MM.1S (cell line): ENCODE results near the gene PPIF.
"Not testable (repeated sequence)": the region's sequence is repeated elsewhere in the genome, so short reads cannot be mapped to it uniquely, and the experiment has no call there.

Experiments
- DNase-seq: peaks from one replicate; pipeline ENCODE4 v3.0.0-alpha.2; 2015
- H2AFZ ChIP-seq: fragments of 300-600 bp; sonication (generic); 2 replicates; pipeline ENCODE4 v1.6.0; 2016; ENCODE audit warnings: antibody characterized with exemption, low read length
- H3F3A ChIP-seq: fragments of 300-600 bp; sonication (generic); 2 replicates; pipeline ENCODE4 v1.6.1; 2016; ENCODE audit warnings: mild to moderate bottlenecking, antibody characterized with exemption, low read length, moderate library complexity, mixed read lengths; ENCODE audit not compliant: insufficient read depth
- H3K27ac ChIP-seq: fragments of 300-600 bp; sonication (generic); 2 replicates; pipeline ENCODE4 v1.5.1; 2016; ENCODE audit warnings: mild to moderate bottlenecking, low read length
- H3K27me3 ChIP-seq: fragments of 300-600 bp; sonication (generic); replicated peaks from 2 replicates; pipeline ENCODE4 v1.6.0; 2016; ENCODE audit warnings: low read length; ENCODE audit not compliant: insufficient read depth
- H3K36me3 ChIP-seq: fragments of 300-600 bp; sonication (generic); replicated peaks from 2 replicates; pipeline ENCODE4 v1.6.1; 2016; ENCODE audit warnings: mild to moderate bottlenecking, low read length, mixed read lengths; ENCODE audit not compliant: insufficient read depth
- H3K4me1 ChIP-seq: fragments of 300-600 bp; sonication (generic); 2 replicates; pipeline ENCODE4 v1.6.1; 2016; ENCODE audit warnings: low read length, mixed read lengths
- H3K4me2 ChIP-seq: fragments of 300-600 bp; sonication (generic); 2 replicates; pipeline ENCODE4 v1.6.0; 2016; ENCODE audit warnings: low read depth, low read length
- H3K4me3 ChIP-seq: fragments of 300-600 bp; sonication (generic); 2 replicates; pipeline ENCODE4 v1.5.1; 2016; ENCODE audit warnings: low read length, mixed read lengths
- H3K79me2 ChIP-seq: fragments of 300-600 bp; sonication (generic); 2 replicates; pipeline ENCODE4 v1.6.1; 2016; ENCODE audit warnings: mixed run types, low read length, mixed read lengths
- H3K9ac ChIP-seq: fragments of 300-600 bp; sonication (generic); 2 replicates; pipeline ENCODE4 v1.6.1; 2016; ENCODE audit warnings: low read length, mixed read lengths
- H3K9me2 ChIP-seq: fragments of 300-600 bp; sonication (generic); replicated peaks from 2 replicates; pipeline ENCODE4 v1.6.1; 2016; ENCODE audit warnings: mild to moderate bottlenecking, low read length, mixed read lengths; ENCODE audit not compliant: insufficient read depth
- H3K9me3 ChIP-seq: fragments of 300-600 bp; sonication (generic); replicated peaks from 2 replicates; pipeline ENCODE4 v1.6.1; 2016; ENCODE audit warnings: mild to moderate bottlenecking, low read length, mixed read lengths; ENCODE audit not compliant: insufficient read depth
- H4K20me1 ChIP-seq: fragments of 300-600 bp; sonication (generic); 2 replicates; pipeline ENCODE4 v1.6.1; 2016; ENCODE audit warnings: mild to moderate bottlenecking, low read length, moderate library complexity, mixed read lengths; ENCODE audit not compliant: insufficient read depth
- EZH2 ChIP-seq: fragments of 300-600 bp; sonication (generic); optimal IDR thresholded peaks from 2 replicates; pipeline ENCODE3; 2017; ENCODE audit warnings: low read depth, mild to moderate bottlenecking, antibody characterized with exemption, low read length, mixed read lengths
- EZH2phosphoT487 ChIP-seq: fragments of 300-600 bp; sonication (generic); IDR thresholded peaks from 2 replicates; pipeline ENCODE4 v1.6.1; 2018; ENCODE audit warnings: antibody characterized with exemption, low read length
- TF ChIP-seq, protein P1 (sequence below): fragments of 300-600 bp; sonication (generic); IDR thresholded peaks from 2 replicates; pipeline ENCODE4 v1.5.1; 2016; ENCODE audit warnings: antibody characterized with exemption, low read length, mixed read lengths

Gene PPIF

DNA sequence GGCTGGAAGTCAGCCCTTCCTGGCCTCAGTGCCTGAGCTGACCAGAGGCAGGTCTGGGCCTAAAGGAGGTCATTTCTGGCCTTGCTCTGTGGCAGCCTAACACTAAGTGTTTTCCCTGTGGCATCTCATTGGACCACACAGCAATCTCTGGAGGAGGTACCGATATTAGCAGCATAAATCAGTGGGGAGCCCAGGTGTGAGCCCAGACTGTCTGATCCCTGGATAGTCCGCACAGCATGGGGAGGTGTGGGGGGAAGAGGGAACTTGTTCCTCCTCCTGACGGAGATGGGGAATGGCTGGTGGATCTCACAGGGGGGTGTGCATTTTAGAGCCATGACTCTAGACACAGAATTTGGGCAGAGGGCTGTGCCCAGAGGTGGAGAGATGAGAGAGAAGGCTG, 11.0 kb upstream of the PPIF start:
- H3K4me1 ChIP-seq, result peaks cover 6% of the 10 kb centered on the region
- H3K36me3 ChIP-seq, result no peaks in the 10 kb centered on the region
- H3K27ac ChIP-seq, result no peak overlapping the region
- H3K9me3 ChIP-seq, result no peaks in the 10 kb centered on the region
- H2AFZ ChIP-seq, result no peak overlapping the region
- H3K79me2 ChIP-seq, result no peaks in the 10 kb centered on the region
- TF ChIP-seq EZH2phosphoT487 (no peak), EZH2 (no peak)
- TF ChIP-seq, protein P1, sequence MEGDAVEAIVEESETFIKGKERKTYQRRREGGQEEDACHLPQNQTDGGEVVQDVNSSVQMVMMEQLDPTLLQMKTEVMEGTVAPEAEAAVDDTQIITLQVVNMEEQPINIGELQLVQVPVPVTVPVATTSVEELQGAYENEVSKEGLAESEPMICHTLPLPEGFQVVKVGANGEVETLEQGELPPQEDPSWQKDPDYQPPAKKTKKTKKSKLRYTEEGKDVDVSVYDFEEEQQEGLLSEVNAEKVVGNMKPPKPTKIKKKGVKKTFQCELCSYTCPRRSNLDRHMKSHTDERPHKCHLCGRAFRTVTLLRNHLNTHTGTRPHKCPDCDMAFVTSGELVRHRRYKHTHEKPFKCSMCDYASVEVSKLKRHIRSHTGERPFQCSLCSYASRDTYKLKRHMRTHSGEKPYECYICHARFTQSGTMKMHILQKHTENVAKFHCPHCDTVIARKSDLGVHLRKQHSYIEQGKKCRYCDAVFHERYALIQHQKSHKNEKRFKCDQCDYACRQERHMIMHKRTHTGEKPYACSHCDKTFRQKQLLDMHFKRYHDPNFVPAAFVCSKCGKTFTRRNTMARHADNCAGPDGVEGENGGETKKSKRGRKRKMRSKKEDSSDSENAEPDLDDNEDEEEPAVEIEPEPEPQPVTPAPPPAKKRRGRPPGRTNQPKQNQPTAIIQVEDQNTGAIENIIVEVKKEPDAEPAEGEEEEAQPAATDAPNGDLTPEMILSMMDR, result no peak
- H3F3A ChIP-seq, result no peaks in the 10 kb centered on the region
- H3K4me2 ChIP-seq, result no peak overlapping the region
- H4K20me1 ChIP-seq, result no peaks in the 10 kb centered on the region
- H3K27me3 ChIP-seq, result no peaks in the 10 kb centered on the region
- no peaks in the 10 kb centered on the region for H3K9me2 ChIP-seq
- no peak for DNase-seq
- H3K9ac ChIP-seq, result no peak overlapping the region
- no peak overlapping the region for H3K4me3 ChIP-seq

DNA sequence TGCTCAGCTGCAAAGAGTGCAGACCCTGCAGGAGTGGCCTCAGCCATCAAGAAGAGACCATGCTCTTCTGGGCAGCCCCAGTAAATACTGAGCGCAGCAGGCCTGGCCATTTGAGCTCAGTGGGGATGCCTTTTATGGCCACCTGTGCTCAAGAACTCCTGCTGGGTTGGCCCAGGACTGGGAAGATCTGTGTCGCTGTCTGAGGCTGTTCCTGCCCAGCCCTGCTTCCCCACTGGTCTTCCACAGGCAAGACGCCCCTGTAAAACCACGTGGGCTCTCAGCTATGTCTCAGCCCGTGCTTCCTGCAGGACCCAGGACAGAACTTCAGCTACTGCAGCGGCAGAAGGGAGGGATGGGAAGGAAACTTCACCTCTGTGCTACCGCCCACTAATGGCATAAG, 10.5 kb upstream of the PPIF start:
- Histone ChIP-seq H3K9me3 (no peaks in the 10 kb centered on the region), H2AFZ (no peak overlapping the region), H3F3A (no peaks in the 10 kb centered on the region), H3K4me2 (no peak overlapping the region), H3K9me2 (no peaks in the 10 kb centered on the region), H3K79me2 (no peaks in the 10 kb centered on the region), H4K20me1 (no peaks in the 10 kb centered on the region), H3K4me3 (no peak overlapping the region), H3K4me1 (peaks cover 3% of the 10 kb centered on the region), H3K9ac (no peak overlapping the region), H3K36me3 (no peaks in the 10 kb centered on the region), H3K27ac (no peak overlapping the region), H3K27me3 (no peaks in the 10 kb centered on the region)
- DNase-seq, result no peak
- TF ChIP-seq EZH2phosphoT487 (no peak), EZH2 (no peak)
- TF ChIP-seq, protein P1, result no peak

DNA sequence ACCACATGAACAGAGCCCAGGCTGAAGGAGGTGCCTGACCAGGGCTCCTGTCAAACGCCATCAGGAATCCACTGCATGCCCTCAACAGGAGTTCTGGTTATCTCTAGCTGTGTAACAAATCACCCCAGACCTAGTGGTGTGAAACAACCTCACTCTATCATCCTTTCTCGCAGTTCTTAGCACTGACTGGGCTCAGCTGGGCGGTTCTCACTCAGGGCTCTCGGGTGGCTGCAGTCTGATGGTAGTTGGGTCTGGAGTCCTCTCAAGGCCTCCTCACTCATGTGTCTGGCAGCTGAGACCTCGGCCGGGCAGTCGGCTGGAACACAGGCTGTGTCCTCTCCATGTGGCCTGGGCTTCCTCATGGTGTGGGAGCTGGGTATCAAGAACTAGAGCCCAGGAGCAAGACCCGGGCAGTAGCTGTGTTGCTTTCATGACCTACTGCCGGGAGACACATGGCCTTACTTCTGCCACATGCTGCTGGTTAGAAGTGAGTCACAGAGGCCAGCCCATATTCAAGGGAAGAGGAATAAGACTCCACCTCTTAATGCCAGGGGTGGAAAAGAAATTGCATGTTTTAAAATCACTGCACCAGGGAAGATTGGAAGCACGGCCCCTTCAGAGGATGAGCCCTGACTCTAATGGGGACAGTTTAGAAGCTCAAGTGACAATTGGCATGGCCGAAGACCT, 9.3 kb upstream of the PPIF start:
- not testable (repeated sequence) for H3K27me3 ChIP-seq, H3K9ac ChIP-seq, H3K27ac ChIP-seq, H3F3A ChIP-seq, H3K9me2 ChIP-seq, H3K9me3 ChIP-seq, H4K20me1 ChIP-seq, H3K36me3 ChIP-seq, DNase-seq, H3K4me2 ChIP-seq, H2AFZ ChIP-seq, H3K79me2 ChIP-seq, H3K4me3 ChIP-seq, H3K4me1 ChIP-seq

DNA sequence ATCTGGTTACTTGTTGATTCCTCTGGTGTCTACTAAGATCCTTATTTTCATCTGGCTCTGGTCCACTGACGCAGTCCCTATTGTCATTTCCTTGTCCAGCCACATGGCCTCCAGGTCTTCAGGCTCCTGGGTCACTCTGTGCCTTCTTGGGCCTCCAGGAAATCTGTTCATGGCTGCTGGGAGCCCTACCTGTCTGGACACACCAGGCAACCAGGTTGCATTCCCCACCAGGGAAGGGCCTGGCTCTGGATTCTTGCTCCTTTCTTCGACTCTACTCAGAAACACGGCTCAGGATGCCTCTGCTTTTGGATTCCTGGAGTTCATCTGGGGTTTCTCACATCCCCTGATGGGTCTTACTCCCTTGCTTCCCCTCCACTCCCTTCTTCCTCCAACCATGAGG, 8.0 kb upstream of the PPIF start:
- H3F3A ChIP-seq, result no peaks in the 10 kb centered on the region
- H3K9me3 ChIP-seq, result no peaks in the 10 kb centered on the region
- H3K4me2 ChIP-seq, result no peak overlapping the region
- no peaks in the 10 kb centered on the region for H3K36me3 ChIP-seq
- H3K4me3 ChIP-seq, result no peak overlapping the region
- no peak overlapping the region for H3K9ac ChIP-seq
- no peaks in the 10 kb centered on the region for H4K20me1 ChIP-seq
- no peaks in the 10 kb centered on the region for H3K27me3 ChIP-seq
- no peak overlapping the region for H2AFZ ChIP-seq
- no peak overlapping the region for H3K27ac ChIP-seq
- no peaks in the 10 kb centered on the region for H3K79me2 ChIP-seq
- H3K9me2 ChIP-seq, result no peaks in the 10 kb centered on the region
- no peak for DNase-seq
- peaks cover 2% of the 10 kb centered on the region; the same call in 1 of the 2 replicates for H3K4me1 ChIP-seq
- TF ChIP-seq, protein P1, result no peak
- no peak for TF ChIP-seq EZH2phosphoT487
- no peak for TF ChIP-seq EZH2
